Sciatic nerve (tissue), 2 donors: Measurements from ENCODE around the gene NPIPB4. TPM values are rescaled to one million over a fixed set of nuclear protein-coding genes. Genes with fewer than 3 reads are reported as not detected.
"Not testable (repeated sequence)": the region's sequence is repeated elsewhere in the genome, so short reads cannot be mapped to it uniquely, and the experiment has no call there.

Experiments used
- ATAC-seq: fragments of 200-7000 bp; cut with Tn5 transposase; one replicate; pipeline ENCODE4 v1.9.1; 2020; ENCODE audit warnings: mild to moderate bottlenecking, moderate library complexity
- DNase-seq: peaks from one replicate; pipeline ENCODE4 v3.0.0-alpha.2; 2020; ENCODE audit warnings: low spot score
- intact Hi-C: fragments of 100-400 bp; cut with DNase I; formaldehyde crosslinking; loops from one replicate; pipeline ENCODE4 v1.14.2; 2022
- total RNA-seq: library from RNA; stranded (reverse); fragmentation: NEBNext Ultra II Directional; extraction: Animal tissue kit (Norgen Biotek cat#: 25700); gene quantifications from one replicate; pipeline ENCODE4 v1.2.1, GENCODE V29; 2021
- donor health status: DM: no; HTN: no; CAD: no.
- donor health status: DM: no; HTN: no; CAD: no.

Gene NPIPB4
- 196 TPM for total RNA-seq

DNA sequence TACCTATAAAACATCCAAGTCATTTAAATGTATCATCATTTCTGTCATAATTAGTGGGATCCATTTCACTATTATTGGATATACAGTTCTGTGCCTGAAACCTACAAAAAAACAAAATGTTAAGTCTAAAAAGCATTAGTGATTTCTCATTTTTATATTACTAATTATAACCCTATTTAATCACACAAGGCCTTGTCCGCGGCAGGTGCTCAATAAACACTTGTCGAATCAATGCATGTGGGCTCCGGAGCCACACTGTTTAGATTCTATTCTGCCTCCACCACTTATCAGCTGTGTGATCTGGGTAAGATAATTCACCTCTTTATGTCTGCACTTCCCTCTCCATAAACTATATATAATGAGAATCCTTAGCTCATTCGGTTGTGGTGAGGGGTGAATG, at the start of gene NPIPB4:
NPIPB4 (minus strand) TSS at position 101 of the 400 bp plus-strand sequence. CDS start 378 bp downstream, outside the sequence.
- intact Hi-C loops, DNase-seq, ATAC-seq: not testable (repeated sequence)

DNA sequence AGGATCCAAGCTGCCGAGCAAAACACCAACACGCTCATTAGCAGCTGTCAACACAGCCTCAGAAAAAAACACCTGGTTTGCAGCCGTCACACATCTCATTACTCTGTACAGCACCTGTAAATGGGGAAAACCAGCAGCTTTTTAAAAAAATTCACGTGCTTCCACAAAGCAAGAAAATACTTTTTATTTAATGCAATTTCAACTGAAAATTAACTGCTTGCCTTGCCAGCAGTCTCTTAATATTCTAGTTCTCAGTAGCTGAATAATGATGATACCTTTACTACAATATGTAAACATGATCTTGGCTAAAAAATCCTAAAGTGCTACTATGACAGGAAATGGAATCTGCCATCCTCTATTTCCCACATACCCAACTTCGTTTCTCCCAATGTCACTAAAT, 41.4 kb upstream of the NPIPB4 start:
- ATAC-seq, intact Hi-C loops, DNase-seq: not testable (repeated sequence)

DNA sequence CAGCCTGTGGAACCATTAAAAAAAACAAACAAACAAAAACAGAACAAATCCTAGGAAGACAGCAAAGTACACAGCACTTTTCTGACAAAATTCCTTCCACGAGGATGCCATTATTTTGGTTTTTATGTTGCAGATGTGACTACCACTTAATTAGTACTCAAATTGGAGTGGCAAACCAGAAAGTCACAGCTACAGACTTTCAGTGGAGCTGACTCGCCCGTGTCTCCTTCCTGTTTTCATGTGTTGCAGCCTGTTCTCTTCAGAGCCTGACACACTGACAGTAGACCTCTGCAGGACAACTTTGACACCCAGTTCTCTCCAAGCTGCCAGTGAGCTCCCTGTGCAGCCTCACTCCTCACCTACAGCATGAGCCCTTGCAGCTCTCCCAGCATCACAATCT, 24.4 kb upstream of the NPIPB4 start:
- DNase-seq, result peak; percentile 15
- ATAC-seq, intact Hi-C loops: not testable (repeated sequence)

DNA sequence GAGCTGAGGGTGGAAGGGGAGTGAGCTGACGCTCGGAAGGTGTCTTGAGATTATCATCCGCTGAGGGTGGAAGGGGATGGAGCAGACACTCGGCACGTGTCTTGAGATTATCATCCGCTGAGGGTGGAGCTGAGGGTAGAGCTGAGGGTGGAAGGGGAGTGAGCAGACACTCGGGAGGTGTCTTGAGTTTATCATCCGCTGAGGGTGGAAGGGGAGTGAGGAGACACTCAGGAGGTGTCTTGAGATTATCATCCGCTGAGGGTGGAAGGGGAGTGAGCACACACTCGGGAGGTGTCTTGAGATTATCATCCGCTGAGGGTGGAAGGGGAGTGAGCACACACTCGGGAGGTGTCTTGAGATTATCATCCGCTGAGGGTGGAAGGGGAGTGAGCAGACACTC, 20.4 kb downstream of the NPIPB4 start:
- ATAC-seq, DNase-seq, intact Hi-C loops: not testable (repeated sequence)

DNA sequence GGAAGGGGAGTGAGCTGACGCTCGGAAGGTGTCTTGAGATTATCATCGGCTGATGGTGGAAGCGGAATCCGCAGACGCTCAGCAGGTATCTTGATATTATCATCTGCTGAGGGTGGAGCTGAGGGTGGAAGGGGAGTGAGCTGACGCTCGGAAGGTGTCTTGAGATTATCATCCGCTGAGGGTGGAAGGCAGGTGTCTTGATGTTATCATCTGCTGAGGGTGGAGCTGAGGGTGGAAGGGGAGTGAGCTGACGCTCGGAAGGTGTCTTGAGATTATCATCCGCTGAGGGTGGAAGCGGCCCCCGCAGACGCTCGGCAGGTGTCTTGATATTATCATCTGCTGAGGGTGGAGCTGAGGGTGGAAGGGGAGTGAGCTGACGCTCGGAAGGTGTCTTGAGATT, 21.2 kb downstream of the NPIPB4 start:
- DNase-seq, intact Hi-C loops, ATAC-seq: not testable (repeated sequence)

DNA sequence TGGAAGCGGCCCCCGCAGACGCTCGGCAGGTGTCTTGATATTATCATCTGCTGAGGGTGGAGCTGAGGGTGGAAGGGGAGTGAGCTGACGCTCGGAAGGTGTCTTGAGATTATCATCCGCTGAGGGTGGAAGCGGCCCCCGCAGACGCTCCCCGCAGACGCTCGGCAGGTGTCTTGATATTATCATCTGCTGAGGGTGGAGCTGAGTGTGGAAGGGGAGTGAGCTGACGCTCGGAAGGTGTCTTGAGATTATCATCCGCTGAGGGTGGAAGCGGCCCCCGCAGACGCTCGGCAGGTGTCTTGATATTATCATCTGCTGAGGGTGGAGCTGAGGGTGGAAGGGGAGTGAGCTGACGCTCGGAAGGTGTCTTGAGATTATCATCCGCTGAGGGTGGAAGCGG, 21.8 kb downstream of the NPIPB4 start:
- intact Hi-C loops, DNase-seq, ATAC-seq: not testable (repeated sequence)

DNA sequence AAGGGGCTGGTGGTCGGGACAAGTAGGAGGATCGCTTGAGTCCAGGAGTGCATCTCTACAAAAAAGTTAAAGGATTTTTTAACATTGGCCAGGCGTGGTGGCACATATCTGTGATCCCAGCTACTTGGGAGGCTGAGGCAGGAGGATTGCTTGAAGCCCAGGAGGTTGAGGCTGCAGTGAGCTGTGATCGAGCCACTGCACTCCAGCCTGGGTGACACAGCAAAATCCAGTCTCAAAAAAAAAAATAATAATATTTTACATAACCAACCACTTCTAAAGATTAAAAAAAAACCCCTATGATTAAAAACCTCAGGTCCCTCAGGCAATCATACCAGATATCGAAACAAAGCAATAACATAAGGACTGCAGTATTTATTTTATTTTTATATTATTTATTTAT, 23.3 kb downstream of the NPIPB4 start:
- DNase-seq, ATAC-seq, intact Hi-C loops: not testable (repeated sequence)

DNA sequence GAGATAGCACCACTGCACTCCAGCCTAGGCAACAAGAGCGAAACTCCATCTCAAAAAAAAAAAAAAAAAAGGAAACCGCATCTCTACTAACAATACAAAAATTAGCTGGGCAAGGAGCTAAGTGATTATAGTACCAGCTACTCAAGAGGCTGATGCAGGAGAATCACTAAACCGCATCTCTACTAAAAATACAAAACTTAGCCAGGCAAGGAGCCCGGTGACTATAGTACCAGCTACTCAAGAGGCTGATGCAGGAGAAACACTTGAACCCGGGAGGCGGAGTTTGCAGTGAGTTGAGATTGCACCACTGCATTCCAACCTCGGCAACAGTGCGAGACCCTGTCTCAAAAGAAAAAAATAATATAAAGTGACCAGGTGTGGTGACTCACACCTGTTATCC, 27.6 kb downstream of the NPIPB4 start:
- intact Hi-C loops, DNase-seq, ATAC-seq: not testable (repeated sequence)

DNA sequence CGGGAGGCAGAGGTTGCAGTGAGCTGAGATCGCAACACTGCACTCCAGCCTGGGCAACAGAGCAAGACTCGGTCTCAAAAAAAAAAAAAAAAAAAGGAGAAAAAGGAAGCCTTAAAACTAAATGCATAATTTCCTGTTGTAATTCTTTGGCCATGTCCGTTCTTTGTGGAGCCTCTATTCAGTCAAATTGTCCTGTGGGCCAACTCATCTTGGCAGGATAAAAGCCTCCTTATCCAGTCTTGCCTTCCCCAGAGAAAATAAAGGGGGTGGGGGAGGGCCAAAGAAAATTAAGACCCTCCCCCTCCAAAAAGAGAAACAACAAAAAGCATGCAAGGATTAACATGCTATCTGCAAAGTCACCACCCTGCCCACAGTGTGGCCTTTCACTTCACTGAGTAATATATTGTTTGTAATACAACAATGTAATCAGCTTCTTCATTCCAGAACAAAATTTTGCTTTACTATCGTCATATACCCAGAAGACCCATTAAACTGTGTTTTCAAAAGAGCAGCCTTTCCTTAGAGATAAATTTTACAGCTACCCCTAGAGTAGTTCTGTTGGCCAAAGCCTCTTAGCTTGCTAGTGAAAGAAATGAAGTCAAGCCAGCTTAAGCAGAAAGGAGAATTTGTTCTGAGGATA, 31.4 kb downstream of the NPIPB4 start:
- DNase-seq, intact Hi-C loops: not testable (repeated sequence)
- peak; percentile 79 for ATAC-seq

DNA sequence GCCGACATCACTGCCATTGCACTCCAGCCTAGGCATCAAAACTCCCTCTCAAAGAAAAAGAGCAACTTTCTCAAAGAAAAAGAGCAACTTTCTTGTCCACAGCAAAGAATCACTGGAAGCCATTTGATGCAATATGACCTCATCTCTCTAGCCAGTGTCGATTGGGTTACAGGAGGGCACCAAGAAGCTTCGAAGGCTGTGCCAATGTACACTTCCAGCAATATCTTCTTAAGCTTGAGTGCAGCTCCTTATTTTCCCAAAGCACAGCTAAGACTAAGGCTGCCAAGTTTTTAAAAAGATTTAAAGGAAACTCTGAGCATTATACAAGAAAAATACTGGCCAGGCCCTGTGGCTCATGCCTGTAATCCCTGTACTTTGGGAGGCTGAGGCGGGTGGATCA, 32.0 kb downstream of the NPIPB4 start:
- peak; percentile 67 for ATAC-seq
- intact Hi-C loops, result not testable (repeated sequence)

DNA sequence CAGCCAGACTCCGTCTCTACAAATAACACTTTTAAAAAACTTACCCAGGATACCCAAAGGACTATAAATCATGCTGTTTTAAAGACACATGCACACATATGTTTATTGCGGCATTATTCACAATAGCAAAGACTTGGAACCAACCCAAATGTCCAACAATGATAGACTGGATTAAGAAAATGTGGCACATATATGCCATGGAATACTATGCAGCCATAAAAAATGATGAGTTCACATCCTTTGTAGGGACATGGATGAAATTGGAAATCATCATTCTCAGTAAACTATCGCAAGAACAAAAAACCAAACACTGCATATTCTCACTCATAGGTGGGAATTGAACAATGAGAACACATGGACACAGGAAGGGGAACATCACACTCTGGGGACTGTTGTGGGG, 34.3 kb downstream of the NPIPB4 start:
- DNase-seq, intact Hi-C loops: not testable (repeated sequence)

More for the DNA sequence above, 32.0 kb downstream of the NPIPB4 start:
- DNase-seq, result not testable (repeated sequence)

DNA sequence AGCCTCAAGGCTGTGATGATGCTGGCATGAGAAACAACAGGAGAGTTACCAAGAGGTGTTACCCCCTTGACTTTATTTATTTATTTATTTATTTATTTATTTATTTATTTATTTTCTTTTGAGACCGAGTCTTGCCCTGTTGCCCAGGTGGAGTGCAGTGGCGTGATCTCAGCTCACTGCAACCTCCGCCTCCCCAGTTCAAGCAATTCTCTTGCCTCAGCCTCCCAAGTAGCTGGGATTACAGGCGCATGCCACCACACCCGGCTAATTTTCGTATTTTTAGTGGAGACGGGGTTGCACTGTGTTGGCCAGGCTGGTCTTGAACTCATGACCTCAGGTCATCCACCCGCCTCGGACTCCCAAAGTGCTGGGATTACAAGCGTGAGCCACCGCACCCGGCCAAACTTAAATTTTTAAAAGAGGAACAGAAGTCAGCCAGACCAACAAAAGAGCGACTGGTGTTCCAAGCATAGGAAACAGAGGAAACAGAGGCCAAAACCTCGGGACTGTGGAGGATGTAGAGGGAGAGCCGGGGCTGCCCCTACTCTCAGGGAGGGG, 36.6 kb downstream of the NPIPB4 start:
- ATAC-seq, DNase-seq: not testable (repeated sequence)

More for the DNA sequence above, 34.3 kb downstream of the NPIPB4 start:
- not testable (repeated sequence) for ATAC-seq

DNA sequence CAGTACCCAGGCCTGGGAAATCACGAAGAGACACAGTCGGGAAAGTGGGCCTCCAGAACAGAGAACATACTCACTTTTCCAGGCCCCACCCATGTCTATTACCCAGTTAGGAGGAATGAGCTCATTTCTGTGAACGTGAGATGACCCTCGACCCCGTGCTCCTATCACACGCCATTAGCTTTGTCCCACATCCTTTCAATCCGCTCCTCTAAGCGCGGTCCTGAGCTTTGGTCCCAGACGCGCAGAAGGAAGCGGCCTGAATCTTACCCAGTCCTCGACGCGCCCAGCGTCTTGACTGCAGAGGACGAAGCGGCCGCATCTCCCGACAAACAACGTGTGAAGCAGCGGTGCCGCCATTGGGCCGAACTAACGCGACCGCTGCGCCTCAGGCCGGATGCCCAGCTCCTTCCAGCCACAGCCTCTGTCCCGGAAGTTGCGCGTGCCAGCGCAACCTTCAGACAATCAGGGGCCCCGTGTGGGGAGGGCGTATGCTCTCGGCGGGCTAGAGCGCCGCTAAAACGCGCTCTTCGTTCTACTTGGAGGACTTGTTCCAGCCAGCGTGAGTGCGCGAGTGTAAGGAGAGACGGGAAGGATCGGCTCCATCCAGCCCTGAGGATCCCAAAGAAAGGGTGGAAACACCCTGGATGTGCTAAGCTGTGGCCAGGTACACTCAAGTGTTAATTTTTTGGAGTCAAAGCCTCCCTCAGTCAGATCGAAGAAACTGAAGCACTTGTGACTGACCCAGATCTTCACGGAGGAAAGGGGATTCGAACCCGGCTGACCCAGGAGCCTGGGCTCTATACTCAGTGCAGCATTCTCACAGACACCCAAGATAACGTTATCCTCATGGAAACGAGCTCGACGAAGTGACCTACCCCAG, 37.3 kb downstream of the NPIPB4 start:
- peak; percentile 99 for ATAC-seq
- intact Hi-C loops, result not testable (repeated sequence)
- peak; percentile 84 for DNase-seq

More for the DNA sequence above, 36.6 kb downstream of the NPIPB4 start:
- intact Hi-C loops, result not testable (repeated sequence)

DNA sequence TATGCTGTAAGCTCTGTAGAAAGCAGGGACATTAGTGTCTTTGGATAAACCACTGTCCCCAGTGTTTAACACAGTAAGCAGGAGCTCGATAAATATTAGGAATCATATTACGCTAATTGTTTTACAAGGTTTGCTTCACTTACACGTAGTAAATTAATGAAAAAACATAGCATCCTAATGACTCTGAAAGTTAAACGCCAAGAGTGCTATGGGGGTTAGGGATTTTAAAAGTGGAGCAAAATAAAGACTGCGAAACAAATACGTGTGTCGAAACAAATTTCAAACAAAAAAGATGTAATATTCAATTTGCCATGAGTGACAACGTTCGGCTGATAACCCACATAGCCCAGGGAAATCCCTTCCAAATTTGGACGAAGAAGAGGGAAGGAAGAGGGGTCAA, 37.9 kb downstream of the NPIPB4 start:
- DNase-seq, intact Hi-C loops, ATAC-seq: not testable (repeated sequence)

DNA sequence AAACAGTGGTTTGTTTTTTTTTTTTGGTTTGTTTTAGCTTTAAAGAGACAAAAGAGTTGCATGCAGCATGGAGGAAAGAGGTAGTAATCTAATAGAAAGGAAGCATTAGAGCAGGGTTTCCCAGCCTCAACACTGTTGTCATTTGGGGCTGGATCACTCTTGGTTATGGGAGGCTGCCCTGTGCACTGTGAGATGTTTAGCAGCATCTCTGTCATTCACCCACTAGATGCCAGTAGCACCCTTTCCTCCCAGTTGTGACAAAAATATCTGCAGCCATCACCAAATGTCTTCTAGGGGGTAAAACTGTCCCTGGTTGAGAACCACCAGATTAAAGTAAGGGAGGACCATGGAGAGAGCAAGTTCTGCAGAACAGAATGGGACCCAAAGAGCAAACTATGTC, 40.5 kb downstream of the NPIPB4 start:
- ATAC-seq, DNase-seq, intact Hi-C loops: not testable (repeated sequence)

DNA sequence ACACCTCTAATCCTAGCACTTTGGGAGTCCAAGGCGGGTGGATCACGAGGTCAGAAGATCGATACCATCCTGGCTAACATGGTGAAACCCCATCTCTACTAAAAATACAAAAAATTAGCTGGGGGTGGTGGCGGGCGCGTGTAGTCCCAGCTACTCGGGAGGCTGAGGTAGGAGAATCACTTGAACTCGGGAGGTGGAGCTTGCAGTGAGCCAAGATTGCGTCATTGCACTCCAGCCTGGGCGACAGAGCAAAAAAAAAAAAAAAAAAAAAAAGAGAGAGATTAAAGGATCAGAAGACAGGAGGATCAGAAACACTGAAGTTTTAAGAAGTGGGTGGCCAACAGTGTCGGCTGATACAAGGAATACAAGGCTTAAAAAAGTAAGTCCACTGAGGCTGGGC, 41.9 kb downstream of the NPIPB4 start:
- ATAC-seq, DNase-seq, intact Hi-C loops: not testable (repeated sequence)

DNA sequence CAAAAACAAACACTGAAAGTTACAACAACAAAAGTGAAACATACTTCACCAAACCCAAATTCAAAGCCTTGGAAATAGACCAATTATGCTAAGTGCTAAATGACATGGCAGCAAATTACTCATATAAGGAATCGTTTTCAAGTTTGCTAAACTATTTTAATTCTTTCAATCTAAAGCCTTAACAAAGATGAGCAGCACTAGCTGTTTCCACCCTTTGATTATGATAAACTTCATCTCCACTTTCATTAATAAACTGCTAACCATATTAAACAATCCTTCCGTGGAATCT, 55.2 kb downstream of the NPIPB4 start:
- DNase-seq, intact Hi-C loops, ATAC-seq: not testable (repeated sequence)

DNA sequence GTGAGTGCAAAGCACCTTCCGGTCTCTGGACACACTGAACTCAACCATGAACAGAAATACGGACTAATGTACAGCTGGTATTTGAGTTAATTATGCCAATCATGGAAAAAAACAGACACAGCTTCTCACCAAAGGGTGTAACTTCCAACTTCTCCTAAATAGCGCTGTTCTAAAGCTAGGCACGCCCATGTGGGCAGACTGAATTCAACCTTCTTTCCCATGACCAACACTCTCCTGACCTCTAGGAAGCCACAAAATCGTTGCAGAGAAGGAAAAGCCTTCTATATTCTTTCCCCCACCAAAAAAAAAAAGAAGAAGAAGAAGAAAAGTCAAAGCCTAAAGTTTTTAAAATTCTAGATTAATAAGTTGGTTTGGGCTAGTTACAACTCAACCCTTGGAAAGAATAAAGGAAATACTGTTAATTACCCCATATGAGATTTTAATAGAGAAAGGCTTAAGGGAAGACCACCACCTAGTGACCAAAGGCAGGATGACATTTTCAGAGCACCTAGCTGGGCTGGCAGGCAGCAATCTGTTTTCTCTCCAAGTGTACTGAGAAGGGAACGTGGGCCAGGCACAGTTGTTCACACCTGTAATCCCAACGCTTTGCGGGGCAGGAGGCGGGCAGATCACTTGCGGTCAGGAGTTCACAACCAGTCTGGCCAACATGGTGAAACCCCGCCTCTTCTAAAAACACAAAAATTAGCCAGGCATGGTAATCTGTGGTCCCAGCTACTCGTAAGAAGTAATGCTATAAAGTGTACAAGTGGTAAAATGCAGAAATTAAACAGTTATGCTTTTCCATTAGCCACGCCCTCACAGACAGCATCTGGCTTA, 55.8 kb downstream of the NPIPB4 start:
- DNase-seq, intact Hi-C loops: not testable (repeated sequence)
- peak; percentile 78 for ATAC-seq

DNA sequence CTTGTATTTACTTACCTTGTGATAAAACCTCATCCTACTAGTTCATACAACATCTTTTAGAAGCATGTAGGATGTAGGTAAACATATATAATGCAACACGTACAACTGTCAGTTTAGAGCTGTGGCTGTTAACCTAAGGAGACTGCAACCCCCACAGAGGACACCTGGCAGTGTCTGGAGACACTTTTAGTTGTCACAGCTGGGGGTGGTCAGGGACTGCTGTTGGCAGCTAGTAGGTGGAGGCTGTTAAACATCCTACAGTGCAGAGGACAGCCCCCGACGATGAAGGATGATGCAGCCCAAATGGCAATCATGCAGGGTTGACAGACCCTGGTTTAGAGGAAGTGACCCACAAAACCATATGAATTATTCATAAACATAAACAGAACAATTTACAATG, 59.0 kb downstream of the NPIPB4 start:
- ATAC-seq, DNase-seq, intact Hi-C loops: not testable (repeated sequence)
